ENCODE measurements around the gene RGS19. TPM values are rescaled to one million over a fixed set of nuclear protein-coding genes. Genes with fewer than 3 reads are reported as not detected.
A peak's percentile ranks its signal among the peaks of the same experiment; 100 is the strongest.
"Not testable (repeated sequence)": the region's sequence is repeated elsewhere in the genome, so short reads cannot be mapped to it uniquely, and the experiment has no call there.

Gene RGS19, protein sequence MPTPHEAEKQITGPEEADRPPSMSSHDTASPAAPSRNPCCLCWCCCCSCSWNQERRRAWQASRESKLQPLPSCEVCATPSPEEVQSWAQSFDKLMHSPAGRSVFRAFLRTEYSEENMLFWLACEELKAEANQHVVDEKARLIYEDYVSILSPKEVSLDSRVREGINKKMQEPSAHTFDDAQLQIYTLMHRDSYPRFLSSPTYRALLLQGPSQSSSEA
- polyA plus RNA-seq (2013, experiment 1 of 4) = 11.5 TPM
- polyA plus RNA-seq (2013, experiment 2 of 4) = 9.4 TPM
- 8.2 TPM for polyA plus RNA-seq (2013, experiment 3 of 4)
- polyA plus RNA-seq (2013, experiment 4 of 4) = 9.6 TPM

DNA sequence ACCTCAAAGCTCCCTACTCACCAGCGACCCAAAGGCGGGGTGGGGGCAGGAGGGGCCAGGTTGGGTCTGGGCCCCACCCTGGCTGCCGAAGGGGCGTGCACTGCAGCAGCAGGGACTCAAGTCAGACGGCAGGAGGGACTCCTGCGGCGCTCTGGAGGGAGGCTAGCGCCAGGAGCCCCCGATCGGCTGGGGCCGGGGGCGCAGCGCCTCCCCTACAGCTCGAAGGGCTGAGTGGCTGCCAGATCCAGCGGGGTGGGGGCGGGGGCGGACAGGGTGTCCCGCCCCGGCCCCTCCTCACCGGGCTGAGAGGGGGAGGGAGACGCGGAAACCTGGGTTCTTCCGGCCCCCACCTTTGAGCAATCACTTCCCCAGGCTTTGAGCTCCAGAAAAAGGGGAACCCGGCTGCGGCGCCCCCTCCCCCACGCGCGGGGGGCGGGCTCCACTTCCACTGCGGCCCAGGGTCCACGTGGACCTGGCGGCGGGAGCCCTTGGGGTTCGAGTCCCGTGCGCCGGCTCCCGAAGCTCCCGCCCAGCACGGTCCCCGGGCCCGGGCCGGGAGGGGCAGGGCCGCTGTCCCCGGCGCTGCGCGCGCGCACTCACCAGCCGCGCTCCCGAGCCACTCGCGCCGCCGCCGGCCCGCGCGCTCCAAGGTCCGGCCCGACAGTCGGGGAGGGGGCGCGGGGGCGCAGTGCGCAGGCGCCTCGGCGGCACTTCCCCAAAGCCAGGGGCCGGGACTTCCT, at the start of gene RGS19:
Gene RGS19, minus strand, starts transcription at position 246 of the 740 bp plus-strand sequence. CDS start 2,632 bp downstream, outside the sequence.
- peak within 1 kb of the TSS; percentile 59 for H3K4me3 ChIP-seq (ENCODE audit: insufficient read depth, low read depth, low read length)
- peaks cover 45% of the 10 kb centered on the region for H3K27me3 ChIP-seq (ENCODE audit: control insufficient read depth, insufficient read depth, low read length, poor library complexity, severe bottlenecking)
- H3K27ac ChIP-seq (ENCODE audit: insufficient read depth, low read depth, low read length, poor library complexity, severe bottlenecking) = no peak within 1 kb of the TSS
- no peaks in the 10 kb centered on the region for H3K9me3 ChIP-seq (ENCODE audit: control insufficient read depth, low read length)
- WGBS, 2 experiments = 0% methylated on average over 73 of the region's 73 CpGs
- peaks cover 39% of the 10 kb centered on the region for H3K4me1 ChIP-seq (ENCODE audit: control insufficient read depth, insufficient read depth, low read length)
- no peaks in the 10 kb centered on the region for H3K36me3 ChIP-seq (ENCODE audit: control insufficient read depth, insufficient read depth, low read length)

DNA sequence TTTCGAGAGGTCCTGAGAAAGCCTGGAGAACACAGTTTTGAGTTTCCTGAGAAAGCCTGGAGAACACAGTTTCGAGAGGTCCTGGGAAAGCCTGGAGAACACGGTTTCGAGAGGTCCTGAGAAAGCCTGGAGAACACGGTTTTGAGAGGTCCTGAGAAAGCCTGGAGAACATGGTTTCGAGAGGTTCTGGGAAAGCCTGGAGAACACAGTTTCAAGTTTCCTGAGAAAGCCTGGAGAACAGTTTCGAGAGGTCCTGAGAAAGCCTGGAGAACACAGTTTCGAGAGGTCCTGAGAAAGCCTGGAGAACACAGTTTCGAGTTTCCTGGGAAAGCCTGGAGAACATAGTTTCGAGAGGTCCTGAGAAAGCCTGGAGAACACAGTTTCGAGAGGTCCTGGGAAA, 44.2 kb upstream of the RGS19 start:
- 89 to 90% methylated on average over 11 of the region's 11 CpGs for WGBS, 2 experiments
- not testable (repeated sequence) for H3K9me3 ChIP-seq (ENCODE audit: control insufficient read depth, low read length); H3K36me3 ChIP-seq (ENCODE audit: control insufficient read depth, insufficient read depth, low read length); H3K27me3 ChIP-seq (ENCODE audit: control insufficient read depth, insufficient read depth, low read length, poor library complexity, severe bottlenecking); H3K4me1 ChIP-seq (ENCODE audit: control insufficient read depth, insufficient read depth, low read length); H3K4me3 ChIP-seq (ENCODE audit: insufficient read depth, low read depth, low read length); H3K27ac ChIP-seq (ENCODE audit: insufficient read depth, low read depth, low read length, poor library complexity, severe bottlenecking)

DNA sequence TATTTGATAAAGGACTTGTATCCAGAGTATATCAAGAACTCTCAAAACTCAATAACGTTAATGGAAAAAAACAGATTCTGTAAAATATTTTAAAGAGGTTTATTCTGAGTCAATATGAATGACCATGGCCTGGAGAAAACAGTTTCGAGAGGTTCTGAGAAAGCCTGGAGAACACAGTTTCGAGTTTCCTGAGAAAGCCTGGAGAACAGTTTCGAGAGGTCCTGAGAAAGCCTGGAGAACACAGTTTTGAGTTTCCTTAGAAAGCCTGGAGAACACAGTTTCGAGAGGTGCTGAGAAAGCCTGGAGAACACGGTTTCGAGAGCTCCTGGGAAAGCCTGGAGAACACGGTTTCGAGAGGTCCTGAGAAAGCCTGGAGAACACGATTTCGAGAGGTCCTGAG, 43.6 kb upstream of the RGS19 start:
- not testable (repeated sequence) for H3K36me3 ChIP-seq (ENCODE audit: control insufficient read depth, insufficient read depth, low read length); H3K27me3 ChIP-seq (ENCODE audit: control insufficient read depth, insufficient read depth, low read length, poor library complexity, severe bottlenecking); H3K4me1 ChIP-seq (ENCODE audit: control insufficient read depth, insufficient read depth, low read length); H3K4me3 ChIP-seq (ENCODE audit: insufficient read depth, low read depth, low read length); H3K9me3 ChIP-seq (ENCODE audit: control insufficient read depth, low read length); H3K27ac ChIP-seq (ENCODE audit: insufficient read depth, low read depth, low read length, poor library complexity, severe bottlenecking)
- 90 to 91% methylated on average over 11 of the region's 11 CpGs for WGBS, 2 experiments

DNA sequence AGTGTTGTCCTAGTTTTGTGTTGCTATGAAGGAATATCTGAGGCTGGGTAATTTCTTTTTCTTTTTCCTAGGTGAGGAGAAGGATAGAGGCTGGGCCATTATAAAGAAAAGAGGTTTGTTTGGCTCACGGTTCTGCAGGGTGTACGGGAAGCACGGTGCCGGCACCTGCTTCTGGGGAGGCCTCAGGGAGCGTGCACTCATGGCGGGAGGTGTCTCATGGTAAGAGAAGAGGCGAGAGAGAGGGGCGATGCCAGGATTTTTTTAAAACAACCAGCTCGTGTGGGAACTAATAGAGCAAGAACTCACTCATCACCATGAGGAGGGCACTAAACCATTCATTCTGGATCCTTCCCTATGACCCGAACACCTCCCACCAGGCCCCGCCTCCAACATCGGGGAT, 42.3 kb upstream of the RGS19 start:
- Histone ChIP-seq H3K36me3 (ENCODE audit: control insufficient read depth, insufficient read depth, low read length) (no peaks in the 10 kb centered on the region), H3K27me3 (ENCODE audit: control insufficient read depth, insufficient read depth, low read length, poor library complexity, severe bottlenecking) (peaks cover 4% of the 10 kb centered on the region), H3K9me3 (ENCODE audit: control insufficient read depth, low read length) (no peaks in the 10 kb centered on the region), H3K27ac (ENCODE audit: insufficient read depth, low read depth, low read length, poor library complexity, severe bottlenecking) (no peak overlapping the region), H3K4me1 (ENCODE audit: control insufficient read depth, insufficient read depth, low read length) (no peaks in the 10 kb centered on the region), H3K4me3 (ENCODE audit: insufficient read depth, low read depth, low read length) (no peak overlapping the region)
- 89 to 93% methylated on average over 12 of the region's 12 CpGs for WGBS, 2 experiments

DNA sequence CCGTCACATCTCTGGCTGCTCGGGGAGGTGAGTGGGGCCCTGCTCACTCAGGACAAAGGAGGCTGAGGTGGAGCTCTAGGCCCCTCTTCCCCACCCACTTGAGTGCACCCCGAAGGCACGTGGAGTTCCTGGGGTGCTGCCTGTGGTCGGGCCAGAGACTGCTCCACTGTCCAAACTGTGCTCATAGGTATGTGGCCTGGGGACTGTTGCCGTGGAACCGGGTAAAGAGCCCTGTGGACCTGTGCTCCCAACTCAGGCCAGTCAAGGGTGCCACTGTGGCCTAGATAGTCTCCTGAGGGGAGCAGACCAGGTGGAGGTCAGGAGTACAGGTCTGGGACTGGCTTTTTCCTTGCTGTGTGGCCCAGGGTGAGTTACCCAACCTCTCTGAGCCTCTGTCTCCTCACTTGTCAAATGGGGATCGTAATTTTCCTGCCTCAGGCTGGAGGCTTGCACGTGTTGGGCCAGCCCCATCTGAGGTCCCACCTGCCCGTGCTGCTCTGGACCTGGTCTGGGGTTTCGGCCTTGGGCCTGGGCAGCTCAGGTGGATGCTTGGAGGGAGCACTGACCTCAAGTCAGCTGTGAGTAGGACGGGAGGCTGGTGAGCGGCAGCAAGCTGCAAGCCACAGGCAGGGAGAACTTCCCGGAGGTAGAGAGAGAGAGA, 40.5 kb upstream of the RGS19 start:
- Histone ChIP-seq H3K27ac (ENCODE audit: insufficient read depth, low read depth, low read length, poor library complexity, severe bottlenecking) (no peak overlapping the region), H3K36me3 (ENCODE audit: control insufficient read depth, insufficient read depth, low read length) (no peaks in the 10 kb centered on the region), H3K4me1 (ENCODE audit: control insufficient read depth, insufficient read depth, low read length) (no peaks in the 10 kb centered on the region), H3K4me3 (ENCODE audit: insufficient read depth, low read depth, low read length) (no peak overlapping the region), H3K27me3 (ENCODE audit: control insufficient read depth, insufficient read depth, low read length, poor library complexity, severe bottlenecking) (peaks cover 4% of the 10 kb centered on the region), H3K9me3 (ENCODE audit: control insufficient read depth, low read length) (no peaks in the 10 kb centered on the region)
- 76 to 78% methylated on average over 14 of the region's 14 CpGs for WGBS, 2 experiments

DNA sequence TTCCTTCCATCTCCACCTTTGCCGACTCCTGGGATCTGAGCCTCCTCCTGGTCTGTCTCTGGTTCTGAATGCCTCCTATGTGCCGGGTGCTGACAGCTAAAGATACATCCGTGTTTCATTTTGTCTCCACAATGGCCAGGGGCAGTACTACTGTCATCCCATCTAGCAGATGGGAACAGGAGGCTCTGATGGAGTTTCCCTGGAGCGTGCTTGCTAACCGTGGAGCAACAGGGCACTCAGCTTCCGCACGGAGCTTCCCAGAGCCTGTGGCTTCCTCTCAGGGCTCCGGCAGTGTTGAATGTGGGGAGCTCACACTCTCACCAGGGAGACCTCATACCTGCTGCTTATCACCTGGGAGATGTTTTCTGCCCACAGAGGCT, 40.0 kb upstream of the RGS19 start:
- Histone ChIP-seq H3K27ac (ENCODE audit: insufficient read depth, low read depth, low read length, poor library complexity, severe bottlenecking) (no peak overlapping the region), H3K4me3 (ENCODE audit: insufficient read depth, low read depth, low read length) (no peak overlapping the region), H3K27me3 (ENCODE audit: control insufficient read depth, insufficient read depth, low read length, poor library complexity, severe bottlenecking) (peaks cover 4% of the 10 kb centered on the region), H3K4me1 (ENCODE audit: control insufficient read depth, insufficient read depth, low read length) (no peaks in the 10 kb centered on the region), H3K9me3 (ENCODE audit: control insufficient read depth, low read length) (no peaks in the 10 kb centered on the region), H3K36me3 (ENCODE audit: control insufficient read depth, insufficient read depth, low read length) (no peaks in the 10 kb centered on the region)
- WGBS, 2 experiments = 84% methylated on average over 8 of the region's 8 CpGs

DNA sequence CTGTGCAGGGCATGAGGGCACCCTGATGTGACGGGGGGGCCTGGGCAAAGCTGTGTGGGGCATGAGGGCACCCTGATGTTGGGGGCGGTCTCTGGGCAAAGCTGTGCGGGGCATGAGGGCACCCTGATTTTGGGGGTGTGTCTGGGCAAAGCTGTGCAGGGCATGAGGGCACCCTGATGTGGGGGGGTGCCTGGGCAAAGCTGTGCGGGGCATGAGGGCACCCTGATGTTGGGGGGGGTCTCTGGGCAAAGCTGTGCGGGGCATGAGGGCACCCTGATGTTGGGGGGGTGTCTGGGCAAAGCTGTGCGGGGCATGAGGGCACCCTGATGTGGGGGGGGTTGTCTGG, 38.1 kb upstream of the RGS19 start:
- not testable (repeated sequence) for H3K9me3 ChIP-seq (ENCODE audit: control insufficient read depth, low read length); H3K36me3 ChIP-seq (ENCODE audit: control insufficient read depth, insufficient read depth, low read length); H3K4me1 ChIP-seq (ENCODE audit: control insufficient read depth, insufficient read depth, low read length); H3K27me3 ChIP-seq (ENCODE audit: control insufficient read depth, insufficient read depth, low read length, poor library complexity, severe bottlenecking); H3K4me3 ChIP-seq (ENCODE audit: insufficient read depth, low read depth, low read length); H3K27ac ChIP-seq (ENCODE audit: insufficient read depth, low read depth, low read length, poor library complexity, severe bottlenecking)
- 89 to 98% methylated on average over 3 of the region's 6 CpGs for WGBS, 2 experiments

DNA sequence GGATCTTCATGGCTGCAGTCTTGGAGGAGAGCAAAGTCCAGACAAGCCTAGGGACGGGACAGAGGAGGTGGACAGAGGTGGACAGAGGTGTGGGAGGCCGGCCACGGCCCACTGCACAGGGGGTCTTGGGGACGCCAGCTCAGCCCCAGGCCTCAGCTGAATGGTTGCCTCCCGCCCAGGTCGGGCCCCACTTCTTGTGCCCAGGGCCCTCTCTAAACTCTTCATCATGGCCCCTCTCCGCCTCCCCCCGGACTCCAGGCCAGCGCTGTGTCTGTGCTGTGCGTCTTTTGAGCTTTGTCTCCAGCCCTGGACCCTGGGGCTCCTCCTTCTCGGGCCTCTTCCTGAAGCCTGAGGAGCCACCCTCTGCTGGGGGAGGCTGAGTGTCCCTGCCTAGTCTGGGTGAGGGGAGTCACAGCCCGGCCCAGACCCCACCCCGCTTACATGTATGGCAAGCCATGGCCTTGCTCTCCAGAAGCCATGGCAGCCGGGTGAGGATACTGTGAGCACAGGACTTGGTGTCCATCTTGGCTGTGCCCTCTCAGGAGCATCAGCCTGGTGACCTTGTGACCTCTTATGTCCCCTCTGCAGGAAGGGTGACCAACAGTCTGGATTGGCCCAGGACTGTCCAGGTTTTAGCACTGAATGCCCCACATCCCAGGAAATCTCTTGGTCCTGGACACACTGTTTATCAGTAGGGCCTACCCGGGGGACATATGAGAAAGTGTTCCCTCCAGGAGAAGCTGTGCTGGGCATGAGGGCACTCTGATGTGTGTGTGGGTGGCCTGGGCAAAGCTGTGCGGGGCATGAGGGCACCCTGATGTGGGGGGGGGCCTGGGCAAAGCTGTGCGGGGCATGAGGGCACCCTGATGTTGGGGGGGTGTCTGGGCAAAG, 37.5 kb upstream of the RGS19 start:
- no peaks in the 10 kb centered on the region for H3K36me3 ChIP-seq (ENCODE audit: control insufficient read depth, insufficient read depth, low read length)
- no peaks in the 10 kb centered on the region for H3K27me3 ChIP-seq (ENCODE audit: control insufficient read depth, insufficient read depth, low read length, poor library complexity, severe bottlenecking)
- H3K27ac ChIP-seq (ENCODE audit: insufficient read depth, low read depth, low read length, poor library complexity, severe bottlenecking) = no peak overlapping the region
- no peak overlapping the region for H3K4me3 ChIP-seq (ENCODE audit: insufficient read depth, low read depth, low read length)
- H3K9me3 ChIP-seq (ENCODE audit: control insufficient read depth, low read length) = no peaks in the 10 kb centered on the region
- no peaks in the 10 kb centered on the region for H3K4me1 ChIP-seq (ENCODE audit: control insufficient read depth, insufficient read depth, low read length)
- WGBS, 2 experiments = 86 to 88% methylated on average over 16 to 17 of the region's 17 CpGs

DNA sequence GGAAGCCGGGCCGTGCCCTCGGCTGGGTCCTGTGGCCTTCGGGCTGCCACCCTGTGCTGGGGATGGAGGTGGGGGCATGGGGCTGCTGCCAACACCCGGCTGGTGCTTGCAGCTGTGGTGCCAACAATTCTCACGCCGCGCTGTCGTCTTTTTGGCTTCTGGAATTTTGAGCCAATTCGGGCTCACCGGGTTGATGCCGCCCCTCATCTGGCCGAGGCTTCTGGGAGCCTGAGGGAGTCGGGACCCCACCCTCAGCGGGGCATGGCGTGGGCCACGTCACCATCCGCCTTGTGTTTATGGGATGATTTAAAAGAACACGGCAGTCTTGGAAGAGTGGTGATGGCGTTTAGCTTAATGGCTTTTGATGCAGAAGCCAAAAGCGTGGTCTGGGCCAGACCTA, 36.7 kb upstream of the RGS19 start:
- WGBS, 2 experiments = 93 to 94% methylated on average over 21 of the region's 21 CpGs
- H3K4me3 ChIP-seq (ENCODE audit: insufficient read depth, low read depth, low read length) = no peak overlapping the region
- no peaks in the 10 kb centered on the region for H3K27me3 ChIP-seq (ENCODE audit: control insufficient read depth, insufficient read depth, low read length, poor library complexity, severe bottlenecking)
- H3K4me1 ChIP-seq (ENCODE audit: control insufficient read depth, insufficient read depth, low read length) = no peaks in the 10 kb centered on the region
- H3K9me3 ChIP-seq (ENCODE audit: control insufficient read depth, low read length) = no peaks in the 10 kb centered on the region
- H3K27ac ChIP-seq (ENCODE audit: insufficient read depth, low read depth, low read length, poor library complexity, severe bottlenecking) = no peak overlapping the region
- no peaks in the 10 kb centered on the region for H3K36me3 ChIP-seq (ENCODE audit: control insufficient read depth, insufficient read depth, low read length)
